ENCODE data around the gene DAZL. TPM values are rescaled to one million over a fixed set of nuclear protein-coding genes. Genes with fewer than 3 reads are reported as not detected.

The DAZL gene
- total RNA-seq, 1 donor from 2014 or later, result not detected

GRCh38 chr3:16550676-16551341 is 54.4 kb downstream of the DAZL start:
- ATAC-seq, result peak; percentile 82
- intact Hi-C loops (cut with DNase I), result loop anchor here (1.0 to 10.0 kb wide), 4 partner anchors 261 to 736 kb away; no protein-coding TSS in a partner anchor
- no peak for DNase-seq (ENCODE audit: missing footprints)

- DNase-seq (ENCODE audit: missing footprints) (no peak), ATAC-seq (no peak)
- intact Hi-C loops (cut with DNase I), result loop anchor here (1.0 to 10.0 kb wide), 4 partner anchors 260 to 735 kb away; no protein-coding TSS in a partner anchor
Measured at GRCh38 chr3:16550305-16550675, 54.9 kb downstream of the DAZL start.

GRCh38 chr3:16548721-16549120 is 56.5 kb downstream of the DAZL start:
- no peak for DNase-seq (ENCODE audit: missing footprints)
- no peak for ATAC-seq
- intact Hi-C loops (cut with DNase I), result no loop called here

- intact Hi-C loops (cut with DNase I), result no loop called here
- DNase-seq (ENCODE audit: missing footprints), result no peak
- ATAC-seq, result no peak
Measured at GRCh38 chr3:16547561-16548357, 57.5 kb downstream of the DAZL start.

- intact Hi-C loops (cut with DNase I), result no loop called here
- DNase-seq (ENCODE audit: missing footprints) (no peak), ATAC-seq (no peak)
Measured at GRCh38 chr3:16546186-16547010, 58.8 kb downstream of the DAZL start.

GRCh38 chr3:16545413-16546185 is 59.6 kb downstream of the DAZL start:
- intact Hi-C loops (cut with DNase I), result no loop called here
- no peak for ATAC-seq

GRCh38 chr3:16543242-16543864 is 61.9 kb downstream of the DAZL start:
- intact Hi-C loops (cut with DNase I), result no loop called here
- no peak for ATAC-seq
- DNase-seq (ENCODE audit: missing footprints), result no peak

More at GRCh38 chr3:16545413-16546185, 59.6 kb downstream of the DAZL start:
- no peak for DNase-seq (ENCODE audit: missing footprints)

GRCh38 chr3:16538507-16538906 is 66.7 kb downstream of the DAZL start:
- DNase-seq (ENCODE audit: missing footprints), result no peak
- intact Hi-C loops (cut with DNase I), result no loop called here
- no peak for ATAC-seq

- DNase-seq (ENCODE audit: missing footprints) (no peak), ATAC-seq (no peak)
- intact Hi-C loops (cut with DNase I), result no loop called here
Measured at GRCh38 chr3:16536996-16537395, 68.2 kb downstream of the DAZL start.

Other genes with a start within 250 kb of the DAZL start
- 26.8 TPM for gene RFTN1, start 91.7 kb downstream of the DAZL start, total RNA-seq

Measured in Right ventricle myocardium inferior (tissue), 1 donor.